RWPE2 (cell line): ENCODE data around the gene NSG1.

Experiments
- ATAC-seq: fragments of 200-7000 bp; cut with Tn5 transposase; 3 replicates; pipeline ENCODE4 v1.9.1; 2021; ENCODE audit warnings: low read depth
- DNase-seq: peaks from one replicate; pipeline ENCODE4 v3.0.0-alpha.2; 2020; ENCODE audit warnings: low spot score
- H3K27ac ChIP-seq: fragments of 450-650 bp; 2 replicates; pipeline ENCODE4 v1.5.1; 2017; ENCODE audit warnings: mild to moderate bottlenecking; ENCODE audit not compliant: poor library complexity, severe bottlenecking
- H3K27me3 ChIP-seq: fragments of 250-450 bp; sonication (Bioruptor Pico); 2 replicates; pipeline ENCODE4 v1.5.1; 2021; ENCODE audit warnings: mild to moderate bottlenecking, moderate library complexity; ENCODE audit not compliant: insufficient read depth, poor library complexity, severe bottlenecking
- H3K36me3 ChIP-seq: fragments of 250-450 bp; sonication (Bioruptor Pico); 2 replicates; pipeline ENCODE4 v1.5.1; 2020; ENCODE audit warnings: low read depth, mild to moderate bottlenecking, moderate library complexity
- H3K4me1 ChIP-seq: fragments of 250-450 bp; sonication (Bioruptor Pico); 2 replicates; pipeline ENCODE4 v1.5.1; 2021; ENCODE audit warnings: mild to moderate bottlenecking, moderate library complexity; ENCODE audit not compliant: insufficient read depth, poor library complexity, severe bottlenecking
- H3K4me3 ChIP-seq: fragments of 250-450 bp; sonication (Bioruptor Pico); 2 replicates; pipeline ENCODE4 v1.5.1; 2021; ENCODE audit warnings: mild to moderate bottlenecking, moderate library complexity; ENCODE audit not compliant: severe bottlenecking
- H3K9me3 ChIP-seq: fragments of 250-450 bp; sonication (Bioruptor Pico); 2 replicates; pipeline ENCODE4 v1.5.1; 2021; ENCODE audit warnings: mild to moderate bottlenecking, moderate library complexity; ENCODE audit not compliant: severe bottlenecking
- CTCF ChIP-seq: fragments of 450-650 bp; IDR thresholded peaks from one replicate; pipeline ENCODE4 v1.5.1; 2017; ENCODE audit warnings: mild to moderate bottlenecking, moderate library complexity; ENCODE audit not compliant: poor library complexity, severe bottlenecking

Gene NSG1

GRCh38 chr4:4407299-4408131, 20.6 kb downstream of the NSG1 start:
- DNase-seq (no peak), ATAC-seq (no peak)
- Histone ChIP-seq H3K4me1 (peaks cover 9% of the 10 kb centered on the region), H3K4me3 (no peak overlapping the region), H3K27me3 (no peaks in the 10 kb centered on the region), H3K9me3 (no peaks in the 10 kb centered on the region), H3K27ac (no peak overlapping the region), H3K36me3 (no peaks in the 10 kb centered on the region)
- TF ChIP-seq CTCF = no peak

DNA sequence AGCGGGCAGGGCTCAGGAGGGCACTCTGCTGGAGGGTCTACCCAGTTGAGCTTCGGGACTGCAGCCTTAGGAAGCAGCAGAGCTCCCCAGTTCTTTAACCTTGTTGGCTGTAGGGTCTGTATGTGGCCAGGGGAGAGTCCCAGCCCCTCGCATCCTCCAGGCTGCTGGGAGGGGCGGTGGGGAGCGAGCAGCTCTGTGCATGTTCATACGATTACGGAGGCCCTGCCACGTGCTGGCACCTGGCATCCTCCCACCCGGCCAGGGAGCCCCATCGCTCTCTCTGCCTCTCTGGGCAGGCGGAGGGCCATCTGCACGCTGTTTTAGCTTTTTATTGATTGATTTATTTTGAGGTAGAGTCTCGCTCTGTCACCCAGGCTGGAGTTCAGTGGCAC, 21.2 kb downstream of the NSG1 start:
- Histone ChIP-seq H3K36me3 (no peaks in the 10 kb centered on the region), H3K9me3 (no peaks in the 10 kb centered on the region), H3K27me3 (no peaks in the 10 kb centered on the region), H3K4me1 (peaks cover 5% of the 10 kb centered on the region), H3K4me3 (no peak overlapping the region), H3K27ac (no peak overlapping the region)
- ATAC-seq = no peak
- DNase-seq = no peak
- TF ChIP-seq CTCF = no peak

GRCh38 chr4:4408576-4409335, 21.9 kb downstream of the NSG1 start:
- TF ChIP-seq CTCF = no peak
- no peak for DNase-seq
- peak; percentile 76 for ATAC-seq
- Histone ChIP-seq H3K27me3 (no peaks in the 10 kb centered on the region), H3K9me3 (no peaks in the 10 kb centered on the region), H3K27ac (no peak overlapping the region), H3K4me1 (peaks cover 5% of the 10 kb centered on the region), H3K4me3 (no peak overlapping the region), H3K36me3 (no peaks in the 10 kb centered on the region)

DNA sequence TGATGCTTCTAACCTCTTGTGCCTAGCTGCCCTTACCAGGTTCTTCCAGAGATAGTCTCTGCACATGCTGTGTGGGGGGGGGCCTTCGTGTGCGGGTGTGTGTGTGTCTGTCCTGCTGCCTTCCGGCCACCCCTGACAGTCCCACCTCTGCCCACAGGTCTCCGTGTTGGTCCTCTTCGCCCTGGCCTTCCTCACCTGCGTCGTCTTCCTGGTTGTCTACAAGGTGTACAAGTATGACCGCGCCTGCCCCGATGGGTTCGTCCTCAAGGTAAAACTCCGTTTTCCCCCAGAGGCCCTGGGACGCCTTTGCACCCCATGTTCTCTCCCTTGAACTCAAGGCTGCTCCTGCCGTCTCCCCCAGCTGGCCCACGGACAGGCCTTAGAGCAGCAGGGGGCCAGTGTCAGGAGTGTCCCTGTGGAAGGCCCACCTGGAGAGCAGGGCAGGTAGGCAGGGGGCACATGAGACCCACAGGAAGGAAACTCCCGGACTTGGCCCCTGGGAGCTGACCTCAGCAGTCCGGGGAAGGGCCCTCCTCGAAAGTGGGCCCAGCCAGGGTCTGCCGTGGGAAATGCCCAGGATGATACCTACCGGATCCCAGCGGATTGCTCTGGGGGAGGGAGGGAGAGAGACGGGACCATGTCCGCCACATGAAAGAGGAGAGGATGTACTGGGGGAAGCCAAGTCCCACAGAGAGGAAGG, 22.7 kb downstream of the NSG1 start:
- Histone ChIP-seq H3K36me3 (no peaks in the 10 kb centered on the region), H3K27me3 (no peaks in the 10 kb centered on the region), H3K4me1 (peaks cover 5% of the 10 kb centered on the region), H3K9me3 (no peaks in the 10 kb centered on the region), H3K4me3 (no peak overlapping the region), H3K27ac (no peak overlapping the region)
- no peak for ATAC-seq
- no peak for DNase-seq
- no peak for TF ChIP-seq CTCF
